GM18861 (cell line): ENCODE results near the gene IRAG1.
"Not testable (repeated sequence)": the region's sequence is repeated elsewhere in the genome, so short reads cannot be mapped to it uniquely, and the experiment has no call there.

ENCODE experiments used
- ATAC-seq: cut with Tn5 transposase; IDR thresholded peaks from one replicate; pipeline ENCODE4 v1.9.1; 2021; ENCODE audit not compliant: unreplicated experiment

The IRAG1 gene

GRCh38 chr11:10701982-10702381 lies 8.4 kb upstream of the IRAG1 start:
- no peak for ATAC-seq

GRCh38 chr11:10699072-10699471 lies 5.5 kb upstream of the IRAG1 start:
- ATAC-seq, result no peak

GRCh38 chr11:10697323-10697620 lies 3.7 kb upstream of the IRAG1 start:
- no peak for ATAC-seq

- ATAC-seq, result no peak
Measured at GRCh38 chr11:10696468-10697322, 3.1 kb upstream of the IRAG1 start.

- no peak for ATAC-seq
Measured at GRCh38 chr11:10695833-10696232, 2.3 kb upstream of the IRAG1 start.

GRCh38 chr11:10694486-10695239 lies 1.1 kb upstream of the IRAG1 start:
- ATAC-seq, result no peak

- no peak for ATAC-seq
Measured at GRCh38 chr11:10692531-10693115, 932 bp downstream of the IRAG1 start.

- no peak for ATAC-seq
Measured at GRCh38 chr11:10688401-10688800, 5.2 kb downstream of the IRAG1 start.

- ATAC-seq, result no peak
Measured at GRCh38 chr11:10686311-10686710, 7.2 kb downstream of the IRAG1 start.

GRCh38 chr11:10683429-10683828 lies 10.1 kb downstream of the IRAG1 start:
- no peak for ATAC-seq

GRCh38 chr11:10680956-10681487 lies 12.5 kb downstream of the IRAG1 start:
- ATAC-seq, result no peak

GRCh38 chr11:10680279-10680678 lies 13.3 kb downstream of the IRAG1 start:
- ATAC-seq, result not testable (repeated sequence)

- no peak for ATAC-seq
Measured at GRCh38 chr11:10679644-10680043, 13.9 kb downstream of the IRAG1 start.

GRCh38 chr11:10678101-10678500 lies 15.5 kb downstream of the IRAG1 start:
- ATAC-seq, result no peak

GRCh38 chr11:10676919-10677318 lies 16.6 kb downstream of the IRAG1 start:
- no peak for ATAC-seq

GRCh38 chr11:10674911-10675440 lies 18.6 kb downstream of the IRAG1 start:
- ATAC-seq, result no peak

- ATAC-seq, result no peak
Measured at GRCh38 chr11:10674440-10674855, 19.1 kb downstream of the IRAG1 start.

- ATAC-seq, result no peak
Measured at GRCh38 chr11:10673501-10674062, 20.0 kb downstream of the IRAG1 start.

- no peak for ATAC-seq
Measured at GRCh38 chr11:10670099-10670498, 23.5 kb downstream of the IRAG1 start.

GRCh38 chr11:10669258-10670033 lies 24.1 kb downstream of the IRAG1 start:
- no peak for ATAC-seq
